ENCODE measurements around the gene PACRG. TPM values are rescaled to one million over a fixed set of nuclear protein-coding genes. Genes with fewer than 3 reads are reported as not detected.

Gene PACRG
- total and polyA plus RNA-seq, 2 of the 8 experiments (the other 6 are each of a cell fraction or from before 2014, with no cell fraction given), result 0.44 to 0.54 TPM

- TF ChIP-seq CHD7 (IDR thresholded peaks at IDR 0.05; ENCODE audit: insufficient replicate concordance, low read length), result no peak
- no peak for TF ChIP-seq KDM4A (IDR thresholded peaks at IDR 0.05; ENCODE audit: low read depth, low read length, severe bottlenecking)
- no peak for TF ChIP-seq RFX5 (IDR thresholded peaks at IDR 0.05; ENCODE audit: borderline replicate concordance, low read depth, low read length)
- TF ChIP-seq TAF1 (IDR thresholded peaks at IDR 0.05; ENCODE audit: low read depth, low read length), result no peak
- no peak for TF ChIP-seq SIN3A (conservative IDR thresholded peaks at IDR 0.05 in 1 of 2, IDR thresholded peaks at IDR 0.05 in 1 of 2; ENCODE audit: low read depth in 1 of 2, low read length in 2 of 2)
- no peak for TF ChIP-seq NRF1 (IDR thresholded peaks at IDR 0.05; ENCODE audit: low read depth, low read length)
- no peak for TF ChIP-seq TEAD4 (IDR thresholded peaks at IDR 0.05; ENCODE audit: low read depth, low read length)
These were observed 451.3 kb downstream of the PACRG start (continued) for GRCh38 chr6:163179061-163179460.
